ENCODE results near the gene SAP130. TPM values are rescaled to one million over a fixed set of nuclear protein-coding genes. Genes with fewer than 3 reads are reported as not detected.

Gene SAP130
- total and polyA plus RNA-seq, 7 donors, result 6.3 to 14.3 (median 10.5) TPM

- peaks cover 7 to 50% of the 10 kb centered on the region in 2 donors for H3K36me3 ChIP-seq (ENCODE audit: insufficient read depth in 1 of 2, low read depth in 1 of 2)
- intact Hi-C loops (cut with DNase I), result loop anchor here in 1 of 2 donors (5.0 kb wide), 1 partner anchor 79 kb away; no protein-coding TSS in a partner anchor
- TF ChIP-seq, protein P1, sequence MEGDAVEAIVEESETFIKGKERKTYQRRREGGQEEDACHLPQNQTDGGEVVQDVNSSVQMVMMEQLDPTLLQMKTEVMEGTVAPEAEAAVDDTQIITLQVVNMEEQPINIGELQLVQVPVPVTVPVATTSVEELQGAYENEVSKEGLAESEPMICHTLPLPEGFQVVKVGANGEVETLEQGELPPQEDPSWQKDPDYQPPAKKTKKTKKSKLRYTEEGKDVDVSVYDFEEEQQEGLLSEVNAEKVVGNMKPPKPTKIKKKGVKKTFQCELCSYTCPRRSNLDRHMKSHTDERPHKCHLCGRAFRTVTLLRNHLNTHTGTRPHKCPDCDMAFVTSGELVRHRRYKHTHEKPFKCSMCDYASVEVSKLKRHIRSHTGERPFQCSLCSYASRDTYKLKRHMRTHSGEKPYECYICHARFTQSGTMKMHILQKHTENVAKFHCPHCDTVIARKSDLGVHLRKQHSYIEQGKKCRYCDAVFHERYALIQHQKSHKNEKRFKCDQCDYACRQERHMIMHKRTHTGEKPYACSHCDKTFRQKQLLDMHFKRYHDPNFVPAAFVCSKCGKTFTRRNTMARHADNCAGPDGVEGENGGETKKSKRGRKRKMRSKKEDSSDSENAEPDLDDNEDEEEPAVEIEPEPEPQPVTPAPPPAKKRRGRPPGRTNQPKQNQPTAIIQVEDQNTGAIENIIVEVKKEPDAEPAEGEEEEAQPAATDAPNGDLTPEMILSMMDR (IDR thresholded peaks at IDR 0.05), result no peak
- DNase-seq, result no peak
- 22 to 54% (median 35%) methylated on average over 5 of the region's 5 CpGs for WGBS, 3 donors
- no peak overlapping the region for H3K4me3 ChIP-seq
- no peaks in the 10 kb centered on the region for H3K27me3 ChIP-seq (ENCODE audit: insufficient read depth in 3 of 3, low read length in 2 of 3)
- peak; percentile 78 to 95 (median 90) for ATAC-seq
- no peaks in the 10 kb centered on the region for H3K9me3 ChIP-seq
- peaks cover 8% of the 10 kb centered on the region for H3K4me1 ChIP-seq
- H3K27ac ChIP-seq, result no peak overlapping the region
Measured at GRCh38 chr2:127961729-127962128, 66.1 kb downstream of the SAP130 start.

DNA sequence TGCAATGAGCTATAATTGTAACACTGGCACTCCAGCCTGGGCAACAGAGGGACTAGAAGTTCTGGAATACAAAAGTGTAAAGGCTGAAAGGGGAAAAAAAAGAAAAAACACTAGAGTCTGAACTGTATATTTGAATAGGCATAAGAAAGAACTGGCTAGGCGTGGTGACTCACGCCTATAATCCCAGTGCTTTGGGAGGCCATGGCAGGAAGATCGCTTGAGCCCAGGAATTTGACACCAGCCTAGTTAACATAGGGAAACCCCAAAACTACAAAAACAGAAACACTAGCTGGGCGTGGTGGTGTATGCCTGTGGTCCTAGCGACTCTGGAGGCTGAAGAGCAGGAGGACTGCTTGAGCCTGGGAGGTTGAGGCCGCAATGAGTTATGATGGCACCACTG is 70.6 kb downstream of the SAP130 start:
- WGBS, 3 donors, result 95 to 96% (median 96%) methylated on average over 6 of the region's 6 CpGs
- ATAC-seq, result no peak
- no peak overlapping the region for H3K27ac ChIP-seq
- H3K4me3 ChIP-seq, result no peak overlapping the region
- H3K4me1 ChIP-seq, result peaks cover 28% of the 10 kb centered on the region
- no peaks in the 10 kb centered on the region for H3K9me3 ChIP-seq
- TF ChIP-seq, protein P1 (IDR thresholded peaks at IDR 0.05), result no peak
- H3K36me3 ChIP-seq (ENCODE audit: insufficient read depth in 1 of 2, low read depth in 1 of 2), result peaks cover 7 to 44% of the 10 kb centered on the region in 2 donors
- no peaks in the 10 kb centered on the region for H3K27me3 ChIP-seq (ENCODE audit: insufficient read depth in 3 of 3, low read length in 2 of 3)
- DNase-seq, result no peak
- intact Hi-C loops (cut with DNase I), result no loop called here

DNA sequence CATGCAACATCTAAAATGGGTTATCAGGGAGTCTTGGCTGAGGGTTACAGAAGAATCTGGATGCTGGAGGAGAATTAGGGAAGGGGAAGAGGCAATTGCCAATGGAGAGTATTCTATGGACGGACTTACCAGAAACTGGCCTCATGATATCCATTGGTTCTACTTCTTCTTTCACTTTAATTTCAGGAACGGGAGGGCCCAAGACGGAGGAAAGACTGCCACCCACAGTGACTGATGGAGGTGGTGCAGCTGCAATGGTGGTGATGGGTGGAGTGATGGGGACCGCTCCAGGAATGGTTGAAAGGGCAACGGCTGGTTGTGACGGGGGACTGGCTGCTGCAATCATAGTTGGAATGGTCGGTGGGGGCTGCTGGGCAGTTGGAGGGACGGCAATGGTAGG is 73.0 kb downstream of the SAP130 start:
- 93 to 94% (median 93%) methylated on average over 8 of the region's 8 CpGs for WGBS, 3 donors
- peaks cover 14 to 57% of the 10 kb centered on the region in 2 donors for H3K36me3 ChIP-seq (ENCODE audit: insufficient read depth in 1 of 2, low read depth in 1 of 2)
- ATAC-seq, result no peak
- no peak overlapping the region for H3K27ac ChIP-seq
- peaks cover 19% of the 10 kb centered on the region for H3K4me1 ChIP-seq
- no peaks in the 10 kb centered on the region for H3K9me3 ChIP-seq
- H3K4me3 ChIP-seq, result no peak overlapping the region
- TF ChIP-seq, protein P1 (IDR thresholded peaks at IDR 0.05), result no peak
- H3K27me3 ChIP-seq (ENCODE audit: insufficient read depth in 3 of 3, low read length in 2 of 3), result no peaks in the 10 kb centered on the region
- no peak for DNase-seq
- intact Hi-C loops (cut with DNase I), result no loop called here

DNA sequence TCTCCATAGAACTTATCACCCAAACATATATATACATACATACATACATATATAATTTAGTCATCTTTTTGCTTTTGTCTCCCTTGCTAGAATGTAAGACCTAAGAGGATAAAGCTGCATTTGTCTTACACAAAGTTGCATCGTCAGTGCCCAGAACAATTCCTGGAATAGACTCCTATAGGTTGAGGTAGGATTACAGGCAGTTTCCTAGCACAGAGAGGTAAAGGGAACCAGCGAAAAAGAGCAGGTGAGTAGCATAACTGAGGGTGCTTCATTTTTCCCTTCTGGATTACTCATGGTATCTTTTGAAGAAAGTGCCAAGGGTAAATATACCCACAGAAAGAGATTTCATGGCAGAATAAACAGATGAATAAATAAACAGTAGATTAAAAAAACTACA is 74.0 kb downstream of the SAP130 start:
- no peaks in the 10 kb centered on the region for H3K9me3 ChIP-seq
- intact Hi-C loops (cut with DNase I), result no loop called here
- 76 to 93% (median 76%) methylated on average over 2 of the region's 2 CpGs for whole genome bisulfite sequencing, 3 donors
- H3K27me3 ChIP-seq (ENCODE audit: insufficient read depth in 3 of 3, low read length in 2 of 3), result no peaks in the 10 kb centered on the region
- no peak overlapping the region for H3K4me3 ChIP-seq
- peaks cover 19% of the 10 kb centered on the region for H3K4me1 ChIP-seq
- H3K27ac ChIP-seq, result peak overlapping the region; percentile 52
- H3K36me3 ChIP-seq (ENCODE audit: insufficient read depth in 1 of 2, low read depth in 1 of 2), result peaks cover 22 to 62% of the 10 kb centered on the region in 2 donors
- no peak for DNase-seq
- TF ChIP-seq, protein P1 (IDR thresholded peaks at IDR 0.05), result no peak
- ATAC-seq, result no peak

- no peaks in the 10 kb centered on the region for H3K27me3 ChIP-seq (ENCODE audit: insufficient read depth in 3 of 3, low read length in 2 of 3)
- peaks cover 19% of the 10 kb centered on the region for H3K4me1 ChIP-seq
- H3K9me3 ChIP-seq, result no peaks in the 10 kb centered on the region
- TF ChIP-seq, protein P1 (IDR thresholded peaks at IDR 0.05), result no peak
- H3K36me3 ChIP-seq (ENCODE audit: insufficient read depth in 1 of 2, low read depth in 1 of 2), result peaks cover 24 to 65% of the 10 kb centered on the region in 2 donors
- ATAC-seq, result peak; percentile 57 to 87 (median 74)
- DNase-seq, result no peak
- H3K27ac ChIP-seq, result peak overlapping the region; percentile 52
- intact Hi-C loops (cut with DNase I), result no loop called here
- 30 to 69% (median 40%) methylated on average over 6 of the region's 6 CpGs for WGBS, 3 donors
- H3K4me3 ChIP-seq, result no peak overlapping the region
Measured at GRCh38 chr2:127953128-127953718, 74.6 kb downstream of the SAP130 start.
